Measurements from ENCODE around the gene TUB.

GRCh38 chr11:8083088-8083395, 2.0 kb downstream of the TUB start:
- no peak for TF ChIP-seq EZH2 (IDR thresholded peaks at IDR 0.05; ENCODE audit: borderline replicate concordance, low read depth, low read length, poor library complexity, severe bottlenecking)
- TF ChIP-seq CTCF (conservative IDR thresholded peaks at IDR 0.05; ENCODE audit: low read depth, low read length), result no peak

Data from A673 (cell line).